K562 treated with DMSO at 1 percent for 12 hours (cell line): Measurements from ENCODE around the gene KHDC1. TPM values are rescaled to one million over a fixed set of nuclear protein-coding genes. Genes with fewer than 3 reads are reported as not detected.

ENCODE experiments used
- total RNA-seq: library from RNA; unstranded; fragments of 300-600 nt; gene quantifications from 2 replicates; pipeline ENCODE4 v1.2.3, GENCODE V29; 2022; ENCODE audit not compliant: insufficient read depth

Gene KHDC1
- total RNA-seq = 12.0 and 12.3 TPM in 2 replicates

GRCh38 chr6:73262671-73263569 lies at the start of gene KHDC1:
Gene KHDC1 (minus strand): TSS chr6:73263196. CDS start chr6:73242517, 20,679 bp downstream.

DNA sequence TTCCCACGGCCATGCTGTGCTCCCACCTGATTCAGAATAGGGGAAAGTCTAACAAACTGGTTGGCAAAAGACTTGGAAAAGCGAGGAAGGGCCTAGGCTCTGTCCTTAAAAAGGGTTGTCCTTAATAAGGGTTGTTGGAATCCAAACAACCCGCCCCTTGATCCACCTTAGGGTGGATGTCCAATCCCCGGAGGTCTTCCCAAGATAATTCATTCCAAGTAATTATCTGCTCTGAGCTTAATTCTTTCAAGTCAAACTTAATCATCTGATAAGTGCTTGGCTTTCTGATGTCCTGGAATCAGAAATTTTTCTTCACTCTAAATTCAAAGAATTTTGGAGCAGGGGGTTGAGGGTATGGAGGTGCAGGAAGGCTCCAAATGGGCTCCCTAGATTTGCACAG lies 37.6 kb downstream of the KHDC1 start, which contains the start of gene KHDC1L:
Gene KHDC1L (minus strand): TSS at position 101 of the 400 bp plus-strand sequence. CDS start 88 bp downstream, at position 13.

Other genes with a start within 250 kb of the KHDC1 start
- not detected in 2 replicates for gene KHDC1L, start 37.7 kb downstream of the KHDC1 start, total RNA-seq
- gene DPPA5, start 91.1 kb upstream of the KHDC1 start, total RNA-seq = not detected in 2 replicates
- gene KHDC3L, start 99.5 kb upstream of the KHDC1 start, total RNA-seq = not detected in 2 replicates
- not detected in 2 replicates for gene OOEP, start 106.7 kb upstream of the KHDC1 start, total RNA-seq
- 1.4 TPM in 1 of 2 replicates, not detected in the other for gene DDX43, start 131.6 kb upstream of the KHDC1 start, total RNA-seq
- 0.33 TPM in 1 of 2 replicates, not detected in the other for gene CGAS, start 189.1 kb upstream of the KHDC1 start, total RNA-seq
- 14.3 and 37.6 TPM in 2 replicates for gene MTO1, start 198.5 kb upstream of the KHDC1 start, total RNA-seq